Measurements from ENCODE around the gene ITGA7. TPM values are rescaled to one million over a fixed set of nuclear protein-coding genes. Genes with fewer than 3 reads are reported as not detected.

Gene ITGA7
- total and polyA plus RNA-seq, 5 donors from 2014 or later, result 0.29 to 0.76 TPM; not detected in 3

DNA sequence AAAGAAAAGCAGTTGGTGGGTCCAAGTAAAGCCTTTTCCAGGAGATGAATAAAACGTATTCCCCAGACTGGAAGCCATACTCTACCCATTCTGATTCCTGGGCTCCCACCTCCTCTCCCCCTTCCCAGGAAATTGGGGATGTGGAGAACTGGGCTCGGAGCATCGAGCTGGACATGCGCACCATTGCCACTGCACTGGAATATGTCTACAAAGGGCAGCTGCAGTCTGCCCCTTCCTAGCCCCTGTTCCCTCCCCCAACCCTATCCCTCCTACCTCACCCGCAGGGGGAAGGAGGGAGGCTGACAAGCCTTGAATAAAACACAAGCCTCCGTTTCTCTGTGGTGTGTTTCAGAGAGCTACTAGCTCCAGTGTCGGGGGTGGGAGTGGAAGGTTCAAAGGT lies 11.7 kb upstream of the ITGA7 start:
- Mint-ChIP-seq H3K4me1 (peaks cover 8 to 41% (median 25%) of the 10 kb centered on the region in 4 donors), H3K4me3 (no peak overlapping the region), H3K36me3 (peaks cover 10% of the 10 kb centered on the region)

DNA sequence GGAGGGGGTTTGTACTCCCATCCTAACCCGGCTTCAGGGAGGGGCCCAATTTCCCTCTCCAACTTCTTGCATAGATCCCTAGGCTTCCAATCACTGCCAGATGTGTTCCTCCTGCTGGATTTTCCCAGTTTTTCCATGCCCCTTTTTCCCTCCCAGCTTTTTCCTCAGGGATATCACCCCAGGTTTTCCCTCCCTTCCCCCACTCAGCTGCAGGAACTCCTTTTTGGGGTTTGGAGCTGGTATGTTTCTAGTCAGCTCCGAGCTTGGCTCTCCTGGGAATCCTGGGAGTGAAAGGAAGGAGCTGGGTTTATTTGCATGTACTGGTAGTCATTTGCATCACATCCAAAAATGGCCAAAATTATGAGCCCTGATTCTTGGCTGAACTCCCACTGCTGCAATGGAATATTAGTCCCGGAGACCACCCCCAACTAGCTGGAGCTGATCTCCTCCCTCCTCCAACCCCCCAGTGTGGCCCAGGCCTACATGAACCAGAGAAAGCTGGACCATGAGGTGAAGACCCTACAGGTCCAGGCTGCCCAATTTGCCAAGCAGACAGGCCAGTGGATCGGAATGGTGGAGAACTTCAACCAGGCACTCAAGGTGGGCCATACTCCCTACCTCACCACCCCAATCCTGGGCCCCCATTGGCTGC lies 11.0 kb upstream of the ITGA7 start:
- H3K27me3 ChIP-seq (ENCODE audit: control insufficient read depth, insufficient read depth, low read length), result no peaks in the 10 kb centered on the region
- H3K4me3 ChIP-seq (ENCODE audit: low read depth, low read length), result no peak overlapping the region
- peaks cover 25% of the 10 kb centered on the region for H3K36me3 ChIP-seq (ENCODE audit: control insufficient read depth, insufficient read depth, low read length)
- no peak overlapping the region for H3K27ac ChIP-seq (ENCODE audit: insufficient read depth, low read length, poor library complexity, severe bottlenecking)
- ATAC-seq (ENCODE audit: low read depth in 2 of 2) (no peak), DNase-seq (no peak)
- peak overlapping the region; percentile 16 to 95 (median 57) for H3K4me3 Mint-ChIP-seq
- H3K9me3 ChIP-seq (ENCODE audit: control insufficient read depth in 2 of 2, low read length in 2 of 2), result no peaks in the 10 kb centered on the region
- peaks cover 37% of the 10 kb centered on the region for H3K4me1 ChIP-seq (ENCODE audit: control insufficient read depth, insufficient read depth, low read length, poor library complexity, severe bottlenecking)
- H3K36me3 Mint-ChIP-seq, result peaks cover 10% of the 10 kb centered on the region
- H3K27ac Mint-ChIP-seq, result peak overlapping the region in 1 of 3 donors; percentile 20
- H3K9me3 Mint-ChIP-seq, result no peaks in the 10 kb centered on the region
- peaks cover 8 to 41% (median 25%) of the 10 kb centered on the region in 4 donors for H3K4me1 Mint-ChIP-seq
- H3K27me3 Mint-ChIP-seq, result no peaks in the 10 kb centered on the region

More for the DNA sequence above, 11.7 kb upstream of the ITGA7 start:
- H3K36me3 ChIP-seq (ENCODE audit: control insufficient read depth, insufficient read depth, low read length), result peaks cover 25% of the 10 kb centered on the region
- no peaks in the 10 kb centered on the region for H3K27me3 ChIP-seq (ENCODE audit: control insufficient read depth, insufficient read depth, low read length)
- H3K9me3 ChIP-seq (ENCODE audit: control insufficient read depth in 2 of 2, low read length in 2 of 2), result no peaks in the 10 kb centered on the region
- H3K4me3 ChIP-seq (ENCODE audit: low read depth, low read length), result no peak overlapping the region
- Mint-ChIP-seq H3K27ac (no peak overlapping the region), H3K9me3 (no peaks in the 10 kb centered on the region), H3K27me3 (no peaks in the 10 kb centered on the region)
- peaks cover 37% of the 10 kb centered on the region for H3K4me1 ChIP-seq (ENCODE audit: control insufficient read depth, insufficient read depth, low read length, poor library complexity, severe bottlenecking)
- DNase-seq (no peak), ATAC-seq (ENCODE audit: low read depth in 2 of 2) (no peak)
- H3K27ac ChIP-seq (ENCODE audit: insufficient read depth, low read length, poor library complexity, severe bottlenecking), result no peak overlapping the region

DNA sequence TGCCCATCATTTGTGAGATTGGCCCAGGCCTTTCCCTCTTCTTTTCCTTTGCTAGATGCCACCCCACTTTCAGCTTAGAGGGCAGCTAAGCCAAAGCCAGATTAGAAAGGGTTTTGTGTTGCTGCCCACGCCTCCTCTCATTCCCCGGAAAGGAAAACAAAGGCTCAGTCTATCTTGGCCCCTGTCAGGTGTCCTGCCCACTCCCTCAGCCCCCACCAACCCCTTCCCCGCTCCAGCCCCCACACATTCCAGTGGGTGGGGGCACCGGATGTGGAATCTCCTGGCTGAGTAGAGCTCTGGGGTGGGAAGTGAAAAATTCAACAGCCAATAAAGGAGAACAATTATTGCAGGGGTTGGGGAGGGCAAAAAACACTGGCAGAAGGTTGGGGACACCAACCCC lies 10.3 kb upstream of the ITGA7 start:
- peak overlapping the region; percentile 88 to 97 (median 95) for H3K4me3 Mint-ChIP-seq
- Histone ChIP-seq H3K27me3 (ENCODE audit: control insufficient read depth, insufficient read depth, low read length) (no peaks in the 10 kb centered on the region), H3K4me1 (ENCODE audit: control insufficient read depth, insufficient read depth, low read length, poor library complexity, severe bottlenecking) (peaks cover 37% of the 10 kb centered on the region), H3K27ac (ENCODE audit: insufficient read depth, low read length, poor library complexity, severe bottlenecking) (no peak overlapping the region), H3K36me3 (ENCODE audit: control insufficient read depth, insufficient read depth, low read length) (peaks cover 21% of the 10 kb centered on the region), H3K9me3 (ENCODE audit: control insufficient read depth in 2 of 2, low read length in 2 of 2) (no peaks in the 10 kb centered on the region), H3K4me3 (ENCODE audit: low read depth, low read length) (no peak overlapping the region)
- no peak for ATAC-seq (ENCODE audit: low read depth in 2 of 2)
- peaks cover 7% of the 10 kb centered on the region for H3K36me3 Mint-ChIP-seq
- no peaks in the 10 kb centered on the region for H3K27me3 Mint-ChIP-seq
- peaks cover 8 to 41% (median 25%) of the 10 kb centered on the region in 4 donors for H3K4me1 Mint-ChIP-seq
- H3K9me3 Mint-ChIP-seq, result no peaks in the 10 kb centered on the region
- peak overlapping the region in 2 of 3 donors; percentile 11 to 98 for H3K27ac Mint-ChIP-seq
- no peak for DNase-seq

DNA sequence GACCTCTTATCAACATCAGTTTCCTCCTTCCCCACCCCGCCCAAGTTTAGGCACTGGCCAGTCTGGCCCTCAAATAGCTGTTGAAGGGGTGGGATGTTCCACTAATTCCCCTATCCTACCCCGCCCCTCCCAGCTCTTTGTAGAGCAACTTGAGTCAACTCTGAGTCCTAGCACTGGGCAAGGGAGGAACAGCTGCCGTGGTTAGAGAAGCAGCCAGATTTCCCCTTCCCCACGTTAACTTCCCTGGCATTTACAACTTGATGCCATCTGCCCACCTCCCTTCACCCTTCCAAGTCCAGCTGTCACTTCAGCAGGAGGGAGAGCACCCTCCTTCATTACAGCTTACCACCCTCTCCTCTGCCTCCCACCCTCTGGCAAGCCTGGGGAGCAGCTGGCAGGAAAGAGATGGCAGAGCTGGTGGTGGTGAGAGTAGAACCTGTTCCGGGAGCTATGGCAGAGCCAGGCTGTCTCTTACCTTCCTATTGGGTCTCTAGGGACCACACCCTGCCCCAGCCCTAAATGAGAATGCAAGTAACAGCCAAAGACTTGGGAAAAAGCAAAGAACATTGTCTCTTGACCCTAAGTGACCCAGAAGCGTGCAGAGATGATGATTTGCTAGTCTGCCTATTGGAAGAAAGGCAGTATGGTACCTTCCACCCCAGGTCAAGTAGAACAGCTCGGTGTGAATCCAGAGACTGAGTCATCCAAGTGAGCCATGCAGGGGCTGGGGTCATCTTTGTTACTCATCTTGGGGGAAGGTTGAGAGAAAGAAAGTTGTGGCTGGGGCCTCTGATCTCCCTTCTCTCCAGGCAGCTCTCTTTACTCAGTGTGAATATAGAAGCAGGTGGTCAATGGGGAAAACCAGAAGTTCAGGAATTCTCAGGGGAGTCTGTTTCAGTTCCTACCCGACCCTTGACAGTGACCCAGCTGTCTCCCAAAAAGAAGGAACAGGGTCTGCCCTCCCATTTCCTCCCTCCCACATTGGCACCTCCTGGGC lies 9.6 kb upstream of the ITGA7 start:
- peak overlapping the region; percentile 95 for H3K27ac ChIP-seq (ENCODE audit: insufficient read depth, low read length, poor library complexity, severe bottlenecking)
- peaks cover 8 to 41% (median 25%) of the 10 kb centered on the region in 4 donors for H3K4me1 Mint-ChIP-seq
- no peak for DNase-seq

DNA sequence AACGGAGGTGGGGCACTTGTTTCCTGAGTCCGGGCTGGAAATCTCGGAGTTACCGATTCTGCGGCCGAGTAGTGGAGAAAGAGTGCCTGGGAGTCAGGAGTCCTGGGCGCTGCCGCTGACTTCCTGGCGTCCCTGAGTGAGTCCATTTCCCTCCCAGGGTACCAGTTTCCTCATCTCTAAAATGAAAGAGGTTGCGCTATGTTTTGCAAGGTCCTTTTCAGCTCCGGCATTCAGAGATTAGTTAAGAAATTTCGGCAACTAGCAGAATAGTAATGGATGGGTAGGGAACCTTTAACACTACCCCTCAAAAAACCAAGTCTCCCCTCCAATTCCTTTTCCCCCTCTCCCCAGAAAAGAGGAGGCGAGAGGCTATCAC lies 8.9 kb upstream of the ITGA7 start:
- H3K27me3 ChIP-seq (ENCODE audit: control insufficient read depth, insufficient read depth, low read length), result no peaks in the 10 kb centered on the region
- Mint-ChIP-seq H3K27ac (peak overlapping the region; percentile 63 to 98 (median 97)), H3K36me3 (peaks cover 7% of the 10 kb centered on the region), H3K27me3 (peaks cover 6% of the 10 kb centered on the region), H3K4me1 (peaks cover 8 to 41% (median 25%) of the 10 kb centered on the region in 4 donors), H3K9me3 (peaks cover 0 to 3% (median 0%) of the 10 kb centered on the region in 7 donors), H3K4me3 (peak overlapping the region; percentile 95 to 98 (median 96))
- DNase-seq (no peak), ATAC-seq (ENCODE audit: low read depth in 2 of 2) (no peak)
- H3K36me3 ChIP-seq (ENCODE audit: control insufficient read depth, insufficient read depth, low read length), result peaks cover 21% of the 10 kb centered on the region
- peaks cover 37% of the 10 kb centered on the region for H3K4me1 ChIP-seq (ENCODE audit: control insufficient read depth, insufficient read depth, low read length, poor library complexity, severe bottlenecking)
- H3K27ac ChIP-seq (ENCODE audit: insufficient read depth, low read length, poor library complexity, severe bottlenecking), result peak overlapping the region; percentile 95
- H3K4me3 ChIP-seq (ENCODE audit: low read depth, low read length), result peak overlapping the region; percentile 91
- H3K9me3 ChIP-seq (ENCODE audit: control insufficient read depth in 2 of 2, low read length in 2 of 2), result no peaks in the 10 kb centered on the region

More for the DNA sequence above, 9.6 kb upstream of the ITGA7 start:
- H3K27me3 ChIP-seq (ENCODE audit: control insufficient read depth, insufficient read depth, low read length), result no peaks in the 10 kb centered on the region
- no peaks in the 10 kb centered on the region for H3K9me3 Mint-ChIP-seq
- peaks cover 37% of the 10 kb centered on the region for H3K4me1 ChIP-seq (ENCODE audit: control insufficient read depth, insufficient read depth, low read length, poor library complexity, severe bottlenecking)
- H3K27me3 Mint-ChIP-seq, result no peaks in the 10 kb centered on the region
- no peaks in the 10 kb centered on the region for H3K9me3 ChIP-seq (ENCODE audit: control insufficient read depth in 2 of 2, low read length in 2 of 2)
- H3K36me3 ChIP-seq (ENCODE audit: control insufficient read depth, insufficient read depth, low read length), result peaks cover 21% of the 10 kb centered on the region
- peaks cover 7% of the 10 kb centered on the region for H3K36me3 Mint-ChIP-seq
- H3K27ac Mint-ChIP-seq, result peak overlapping the region; percentile 82 to 98 (median 97)
- H3K4me3 Mint-ChIP-seq, result peak overlapping the region; percentile 95 to 98 (median 96)
- ATAC-seq (ENCODE audit: low read depth in 2 of 2), result no peak
- peak overlapping the region; percentile 91 for H3K4me3 ChIP-seq (ENCODE audit: low read depth, low read length)

DNA sequence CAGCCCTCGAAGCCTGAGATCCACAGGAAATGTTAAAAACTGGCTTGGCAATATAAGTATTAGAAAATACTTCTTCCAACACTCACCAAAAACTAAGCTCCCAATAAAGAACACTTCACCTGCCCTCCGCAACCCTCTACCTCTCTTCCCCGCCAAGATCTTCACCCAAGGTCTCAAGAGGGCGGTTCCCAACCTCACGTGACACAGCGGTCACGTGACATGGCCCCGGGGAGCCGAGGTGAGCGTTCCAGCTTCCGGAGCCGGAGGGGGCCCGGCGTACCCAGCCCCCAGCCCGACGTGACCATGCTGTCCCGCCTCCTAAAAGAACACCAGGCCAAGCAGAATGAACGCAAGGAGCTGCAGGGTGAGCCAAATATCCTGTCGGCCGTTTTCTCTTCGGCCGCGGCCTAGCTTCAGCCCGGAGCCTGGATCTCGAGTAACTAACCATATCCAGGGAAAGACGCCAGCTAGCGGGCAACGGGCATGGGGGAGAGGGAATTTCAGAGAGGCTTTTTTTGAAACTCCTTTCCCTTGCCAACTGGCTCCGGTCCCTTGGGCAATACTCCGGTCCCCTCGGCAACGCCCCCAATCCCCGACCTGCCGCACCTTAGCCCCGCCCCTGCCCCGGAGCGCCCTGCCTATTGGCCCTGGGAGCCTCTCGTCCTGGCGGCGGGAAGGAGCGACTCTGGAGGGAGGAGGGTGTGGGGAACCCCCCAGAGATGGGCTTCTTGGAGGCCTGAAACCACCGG lies 8.3 kb upstream of the ITGA7 start, which contains the start of gene BLOC1S1:
BLOC1S1 (plus strand) TSS at position 214 of the 749 bp plus-strand sequence; CDS start at position 220, 6 bp downstream.
- peak within 1 kb of the TSS; percentile 95 to 98 (median 96) for H3K4me3 Mint-ChIP-seq
- peaks cover 7% of the 10 kb centered on the region for H3K36me3 Mint-ChIP-seq
- H3K4me3 ChIP-seq (ENCODE audit: low read depth, low read length), result peak within 1 kb of the TSS; percentile 91
- ATAC-seq (ENCODE audit: low read depth in 2 of 2), result peak; percentile 90 to 91
- H3K9me3 Mint-ChIP-seq, result peaks cover 0 to 3% (median 0%) of the 10 kb centered on the region in 7 donors
- H3K36me3 ChIP-seq (ENCODE audit: control insufficient read depth, insufficient read depth, low read length), result peaks cover 20% of the 10 kb centered on the region
- no peaks in the 10 kb centered on the region for H3K9me3 ChIP-seq (ENCODE audit: control insufficient read depth in 2 of 2, low read length in 2 of 2)
- H3K27me3 Mint-ChIP-seq, result peaks cover 7% of the 10 kb centered on the region
- H3K27ac ChIP-seq (ENCODE audit: insufficient read depth, low read length, poor library complexity, severe bottlenecking), result peak within 1 kb of the TSS; percentile 95
- peaks cover 37% of the 10 kb centered on the region for H3K4me1 ChIP-seq (ENCODE audit: control insufficient read depth, insufficient read depth, low read length, poor library complexity, severe bottlenecking)
- H3K27me3 ChIP-seq (ENCODE audit: control insufficient read depth, insufficient read depth, low read length), result no peaks in the 10 kb centered on the region
- peaks cover 8 to 41% (median 25%) of the 10 kb centered on the region in 4 donors for H3K4me1 Mint-ChIP-seq
- peak within 1 kb of the TSS; percentile 97 to 98 (median 98) for H3K27ac Mint-ChIP-seq
- peak; percentile 90 to 96 (median 93) for DNase-seq

Measured in CD4-positive, CD25-positive, alpha-beta regulatory T cell (primary cell).